HG03097 (cell line): Measurements from ENCODE around the gene AGFG2.

Experiments used
- ATAC-seq: cut with Tn5 transposase; IDR thresholded peaks from one replicate; pipeline ENCODE4 v1.9.1; 2021; ENCODE audit not compliant: unreplicated experiment, low FRiP score

Gene AGFG2

DNA sequence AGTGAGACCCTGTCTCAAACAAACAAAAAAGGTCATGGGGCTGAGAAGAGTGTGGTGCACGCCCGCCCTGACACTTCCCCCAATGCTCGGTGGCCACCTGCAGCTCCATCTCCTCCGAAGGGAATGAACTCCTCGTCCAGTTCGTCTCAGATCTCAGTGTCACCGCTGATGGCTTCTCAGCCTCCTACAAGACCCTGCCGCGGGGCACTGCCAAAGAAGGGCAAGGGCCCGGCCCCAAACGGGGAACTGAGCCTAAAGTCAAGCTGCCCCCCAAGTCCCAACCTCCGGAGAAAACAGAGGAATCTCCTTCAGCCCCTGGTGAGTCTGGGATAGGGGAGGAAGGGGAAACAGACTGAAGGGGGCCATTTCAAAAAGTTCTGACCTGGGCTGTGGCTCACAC is 67.3 kb downstream of the AGFG2 start:
- no peak for ATAC-seq

DNA sequence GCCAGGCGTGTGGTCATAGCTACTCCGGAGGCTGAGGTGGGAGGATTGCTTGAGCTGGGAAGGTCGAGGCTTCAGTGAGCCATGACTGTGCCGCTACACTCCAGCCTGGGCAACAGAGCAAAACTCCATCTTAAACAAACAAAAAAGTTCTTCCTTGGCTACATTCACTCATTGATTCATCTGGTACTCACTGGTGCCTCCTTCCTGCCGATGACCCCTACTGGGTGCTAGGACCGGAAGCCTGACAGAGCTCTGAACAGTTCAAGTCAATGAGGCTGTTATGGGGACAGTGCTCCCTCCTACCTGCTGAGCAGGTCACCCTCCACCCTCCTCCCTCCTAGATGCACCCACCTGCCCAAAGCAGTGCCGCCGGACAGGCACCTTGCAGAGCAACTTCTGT is 68.1 kb downstream of the AGFG2 start:
- ATAC-seq = no peak

DNA sequence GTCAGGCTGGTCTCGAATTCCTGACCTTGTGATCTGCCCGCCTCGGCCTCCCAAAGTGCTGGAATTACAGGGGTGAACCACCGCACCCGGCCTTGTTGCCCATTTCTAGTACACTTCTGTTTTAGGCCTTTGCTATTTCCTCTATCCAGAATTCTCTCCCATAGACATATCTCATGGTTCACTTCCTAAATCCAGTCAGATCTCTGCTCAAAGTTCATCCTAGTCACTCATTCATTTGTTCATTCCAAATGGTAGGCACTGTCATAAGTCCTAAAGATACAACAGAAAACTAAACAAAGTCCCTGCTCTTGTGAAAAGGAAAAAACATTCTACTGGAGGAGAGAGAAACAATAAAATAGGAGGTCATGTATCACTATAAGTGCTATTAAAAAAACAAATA is 71.0 kb downstream of the AGFG2 start:
- ATAC-seq = no peak

DNA sequence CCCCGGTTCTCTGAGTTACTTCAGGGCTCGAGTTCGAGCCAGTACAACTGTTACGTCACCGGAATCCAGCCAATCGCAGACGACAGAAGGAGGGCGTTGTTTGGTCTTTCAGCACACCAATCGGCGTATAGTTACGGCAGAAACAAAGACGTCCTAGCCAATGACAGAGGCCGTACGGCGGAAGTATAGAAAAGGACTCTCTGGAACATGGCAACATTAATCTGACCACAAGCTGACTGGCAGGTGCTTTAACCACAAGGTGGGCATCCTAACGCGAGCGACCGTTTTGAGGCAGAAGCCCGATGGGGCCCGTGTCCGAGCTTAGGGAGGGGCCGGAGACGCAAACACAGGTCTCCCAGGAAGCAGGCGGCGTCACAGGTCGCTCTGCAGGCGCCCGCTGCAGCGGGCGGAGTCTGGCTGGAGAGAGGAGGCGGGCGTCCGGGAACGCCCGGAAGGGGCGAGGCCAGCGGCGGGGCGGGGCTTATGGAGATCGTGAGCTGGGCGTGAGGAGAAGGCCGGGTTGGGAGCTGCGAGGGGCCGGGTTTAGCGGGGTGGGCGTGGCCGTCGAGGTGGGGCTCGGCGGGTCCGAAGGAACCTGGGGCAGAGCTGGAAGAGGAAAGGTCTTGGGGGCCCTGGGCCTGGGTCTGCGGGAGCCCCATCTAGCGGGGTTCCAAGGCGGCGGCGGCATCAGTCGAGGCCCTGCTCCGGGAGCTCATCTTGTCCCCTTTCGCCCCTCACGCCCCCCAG is 73.2 kb downstream of the AGFG2 start, which contains the start of gene MOSPD3:
Gene MOSPD3, plus strand, starts transcription at position 558 of the 747 bp plus-strand sequence. CDS start 252 bp downstream, outside the sequence.
- peak; percentile 89 for ATAC-seq

DNA sequence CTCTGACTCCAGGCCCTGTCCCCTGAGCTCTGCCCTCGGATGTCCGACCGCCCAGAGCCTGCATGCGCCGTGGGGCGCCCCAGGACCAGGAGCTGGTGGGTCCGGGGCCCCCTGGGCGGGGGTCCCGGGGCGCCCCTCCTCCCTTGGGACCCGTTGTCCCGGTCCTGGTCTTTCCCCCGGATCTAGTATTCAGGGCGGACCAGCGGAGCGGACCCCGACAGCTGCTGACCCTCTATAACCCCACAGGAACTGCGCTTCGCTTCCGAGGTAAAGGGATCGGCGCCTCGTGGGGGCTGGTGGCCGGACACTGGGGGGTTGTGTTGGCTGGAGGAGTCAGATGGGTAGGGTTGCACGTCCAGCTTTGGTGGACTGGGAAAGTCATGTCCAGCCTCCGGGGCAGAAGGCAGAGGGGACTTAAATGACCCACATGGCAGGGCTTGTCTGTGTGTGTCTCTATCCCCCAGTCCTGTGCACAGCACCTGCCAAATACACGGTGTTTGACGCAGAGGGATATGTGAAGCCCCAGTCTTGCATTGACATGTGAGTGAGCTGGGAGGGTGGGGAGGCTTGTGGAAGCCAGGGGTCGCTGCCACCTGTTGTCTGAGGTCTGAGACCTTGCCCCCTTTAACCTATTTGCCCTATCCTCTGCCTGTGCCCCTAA is 73.9 kb downstream of the AGFG2 start:
- ATAC-seq = no peak

DNA sequence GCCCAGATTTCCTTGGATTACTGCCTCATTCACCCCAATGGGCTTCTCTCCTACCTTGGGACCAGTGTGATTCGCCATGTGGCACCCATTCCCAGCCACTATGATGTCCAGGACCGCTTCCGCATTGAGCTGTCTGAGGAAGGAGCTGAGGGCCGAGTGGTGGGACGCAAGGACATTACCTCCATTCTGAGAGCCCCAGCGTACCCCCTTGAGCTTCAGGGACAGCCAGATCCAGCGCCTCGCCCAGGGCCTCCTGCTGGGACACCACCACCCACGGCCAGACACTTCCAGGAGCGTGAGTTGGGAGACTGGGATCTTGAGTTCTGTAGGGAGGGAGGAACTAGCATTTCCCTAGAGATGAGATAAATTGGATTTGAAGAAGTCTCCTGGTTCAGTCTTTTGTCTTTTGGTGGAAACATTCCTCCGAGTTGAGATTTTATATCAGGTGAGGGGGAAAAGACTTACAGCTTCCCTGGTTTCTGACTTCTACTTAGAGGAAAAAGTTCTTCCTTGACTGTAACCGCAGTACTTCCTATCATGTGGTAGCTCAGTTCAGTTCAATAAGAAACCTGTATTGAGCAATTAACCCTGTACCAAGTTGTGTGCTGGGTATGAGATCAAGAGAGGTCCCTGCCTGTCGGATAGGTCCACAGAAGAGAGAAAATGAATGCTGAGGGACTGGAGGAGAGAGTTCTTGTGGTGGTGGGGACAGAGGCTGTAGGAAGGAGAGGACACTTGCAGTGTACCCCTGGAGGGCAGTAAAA is 74.6 kb downstream of the AGFG2 start:
- no peak for ATAC-seq

DNA sequence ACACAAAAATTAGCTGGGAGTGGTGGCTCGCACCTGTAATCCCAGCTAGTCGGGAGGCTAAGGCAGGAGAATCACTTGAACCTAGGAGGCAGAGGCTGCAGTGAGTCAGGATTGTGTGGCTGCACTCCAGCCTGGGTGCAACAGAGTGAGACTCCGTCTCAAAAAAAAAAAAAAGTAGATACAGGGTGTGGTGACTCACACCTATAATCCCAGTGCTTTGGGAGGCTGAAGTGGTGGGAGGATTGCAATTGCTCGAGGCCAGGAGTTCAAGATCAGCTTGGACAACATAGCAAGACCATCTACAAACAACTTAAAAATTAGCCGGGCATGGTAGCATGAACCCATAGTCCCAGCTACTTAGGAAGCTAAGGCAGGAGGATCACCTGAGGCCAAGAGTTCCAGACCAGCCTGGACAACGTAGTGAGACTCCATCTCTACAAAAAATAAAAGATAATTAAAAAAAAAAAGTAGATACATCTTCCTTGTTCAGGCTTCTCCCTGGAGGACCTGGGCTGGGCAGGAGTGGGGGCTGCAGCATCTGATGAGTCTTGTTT is 75.4 kb downstream of the AGFG2 start:
- no peak for ATAC-seq
